ENCODE results near the gene ITPR3. TPM values are rescaled to one million over a fixed set of nuclear protein-coding genes. Genes with fewer than 3 reads are reported as not detected.

ITPR3 gene
- total RNA-seq, 2 experiments from 2014 or later, result 34.8 to 35.1 TPM

DNA sequence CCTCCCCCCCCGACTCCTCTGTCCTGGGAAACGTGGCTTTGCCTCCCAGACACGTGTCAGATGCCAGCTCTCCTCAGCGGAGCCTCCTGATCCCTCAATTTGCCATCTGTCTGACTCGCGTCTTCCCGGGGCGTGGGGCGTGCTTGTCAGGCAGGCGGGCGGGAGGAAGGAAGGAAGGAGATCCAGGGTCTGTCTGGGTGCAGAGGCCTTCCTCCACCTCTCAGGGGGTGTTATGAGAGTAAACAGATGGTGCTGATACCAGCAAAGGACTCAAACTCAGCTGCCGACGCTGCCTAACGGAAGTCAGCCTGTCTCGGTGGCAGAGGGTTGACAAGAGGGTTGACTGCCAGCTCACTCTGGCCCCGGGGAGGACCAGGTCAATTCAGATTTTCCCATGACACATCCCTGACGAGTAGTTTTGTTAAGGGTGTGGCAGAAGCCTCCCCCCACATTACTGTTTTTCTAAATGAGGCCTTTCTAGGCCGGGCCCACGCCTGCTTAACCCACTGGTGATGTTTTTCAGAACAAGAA is 73.3 kb downstream of the ITPR3 start:
- no peaks in the 10 kb centered on the region for H3K27me3 Mint-ChIP-seq (ENCODE audit: low read depth)
- no peaks in the 10 kb centered on the region for H3K9me3 Mint-ChIP-seq
- peak; percentile 86 for DNase-seq
- H3K36me3 Mint-ChIP-seq (ENCODE audit: low read depth), result peaks cover 48% of the 10 kb centered on the region
- peaks cover 80% of the 10 kb centered on the region for H3K4me1 Mint-ChIP-seq (ENCODE audit: low read depth)
- intact Hi-C loops (cut with micrococcal nuclease), result loop anchor here (1.0 to 5.0 kb wide), 4 partner anchors 17 to 303 kb away; partner anchors contain the start of genes KIFC1 and UQCC2
- CTCF ChIA-PET, result interaction anchor here (0.8 to 2.7 kb wide), 6 partner anchors 11 to 115 kb away, joined by 3 to 10 read pairs (median 4); partner anchors contain the start of gene BAK1
- H3K4me3 Mint-ChIP-seq, result peak overlapping the region; percentile 4
- H3K27ac Mint-ChIP-seq, result peak overlapping the region; percentile 86

DNA sequence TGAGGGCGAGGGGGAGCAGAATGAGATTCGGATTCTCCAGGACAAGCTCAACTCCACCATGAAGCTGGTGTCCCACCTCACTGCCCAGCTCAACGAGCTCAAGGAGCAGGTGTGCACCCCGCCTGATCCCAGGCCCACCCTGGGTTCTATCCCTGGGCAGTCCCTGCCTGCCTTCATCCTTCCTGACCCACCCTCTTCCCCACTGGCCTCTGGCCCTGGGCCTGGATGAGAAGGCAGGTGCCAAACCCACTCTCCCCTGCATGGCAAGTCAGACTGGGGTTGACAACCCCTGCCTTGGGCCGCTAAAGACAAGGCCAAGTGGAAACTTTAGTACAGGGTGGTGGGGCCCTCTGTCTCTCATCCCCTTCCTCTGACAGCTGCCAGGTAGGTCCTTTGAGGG is 73.9 kb downstream of the ITPR3 start:
- peaks cover 43% of the 10 kb centered on the region for H3K36me3 Mint-ChIP-seq (ENCODE audit: low read depth)
- H3K27ac Mint-ChIP-seq, result peak overlapping the region; percentile 86
- intact Hi-C loops (cut with micrococcal nuclease), result loop anchor here (1.0 to 5.0 kb wide), 4 partner anchors 16 to 304 kb away; partner anchors contain the start of genes KIFC1 and UQCC2
- H3K4me1 Mint-ChIP-seq (ENCODE audit: low read depth), result peaks cover 82% of the 10 kb centered on the region
- H3K27me3 Mint-ChIP-seq (ENCODE audit: low read depth), result no peaks in the 10 kb centered on the region
- DNase-seq, result no peak
- no peak overlapping the region for H3K4me3 Mint-ChIP-seq
- CTCF ChIA-PET, result interaction anchor here (0.9 to 2.7 kb wide), 5 partner anchors 11 to 110 kb away, joined by 3 to 10 read pairs (median 6); no protein-coding TSS in a partner anchor
- no peaks in the 10 kb centered on the region for H3K9me3 Mint-ChIP-seq

DNA sequence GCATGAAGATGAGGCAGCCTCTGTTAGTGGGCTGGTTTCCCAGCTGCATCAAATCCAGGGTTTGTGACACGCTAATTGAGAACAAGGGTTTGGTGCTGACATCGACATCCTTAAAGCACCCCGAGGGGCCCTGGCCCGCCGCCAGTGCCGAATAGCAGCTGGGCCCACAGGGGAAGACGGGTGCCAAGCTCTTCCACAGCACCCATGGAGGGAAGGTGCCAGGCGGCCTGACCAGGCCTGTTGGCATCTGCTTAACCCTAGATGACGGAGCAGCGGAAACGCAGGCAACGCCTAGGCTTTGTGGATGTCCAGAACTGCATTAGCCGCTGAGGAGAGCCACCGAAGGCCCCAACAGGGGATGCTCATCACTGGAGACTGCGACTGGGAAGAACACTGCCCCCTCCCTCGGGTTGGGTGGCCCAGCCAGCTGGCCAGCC is 74.3 kb downstream of the ITPR3 start:
- no peaks in the 10 kb centered on the region for H3K9me3 Mint-ChIP-seq
- CTCF ChIA-PET, result interaction anchor here (1.6 to 2.7 kb wide), 2 partner anchors 105 to 108 kb away, joined by 6 to 7 read pairs; no protein-coding TSS in a partner anchor

DNA sequence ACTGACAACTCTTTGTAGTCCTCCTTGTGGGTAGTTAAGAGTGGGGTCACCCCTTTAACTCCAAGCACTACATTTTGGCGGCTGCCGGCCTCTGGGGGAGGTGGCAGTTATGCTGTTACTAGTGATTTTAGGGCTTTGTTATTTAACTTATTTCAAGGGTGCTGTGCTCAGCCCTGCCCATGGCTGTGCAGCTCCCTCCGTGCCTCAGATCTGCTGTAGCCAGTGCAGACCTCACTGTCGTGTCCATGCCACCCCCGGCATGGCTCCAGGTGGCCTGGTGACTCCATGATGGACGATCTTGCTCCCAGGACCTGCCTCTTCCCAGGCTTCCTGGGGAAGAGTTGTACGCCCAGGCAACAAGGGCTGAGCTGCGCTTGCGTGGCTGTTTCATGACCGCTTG is 75.0 kb downstream of the ITPR3 start:
- no peak overlapping the region for H3K4me3 Mint-ChIP-seq
- H3K9me3 Mint-ChIP-seq, result no peaks in the 10 kb centered on the region
- no peak for DNase-seq
- H3K36me3 Mint-ChIP-seq (ENCODE audit: low read depth), result peaks cover 43% of the 10 kb centered on the region
- intact Hi-C loops (cut with micrococcal nuclease), result no loop called here
- CTCF ChIA-PET, result interaction anchor here (1.6 to 2.7 kb wide), 2 partner anchors 106 to 109 kb away, joined by 6 to 7 read pairs; no protein-coding TSS in a partner anchor
- peak overlapping the region; percentile 86 for H3K27ac Mint-ChIP-seq
- peaks cover 86% of the 10 kb centered on the region for H3K4me1 Mint-ChIP-seq (ENCODE audit: low read depth)
- no peaks in the 10 kb centered on the region for H3K27me3 Mint-ChIP-seq (ENCODE audit: low read depth)

More for the DNA sequence above, 74.3 kb downstream of the ITPR3 start:
- H3K27ac Mint-ChIP-seq, result peak overlapping the region; percentile 86
- no peak overlapping the region for H3K4me3 Mint-ChIP-seq
- peaks cover 48% of the 10 kb centered on the region for H3K36me3 Mint-ChIP-seq (ENCODE audit: low read depth)
- no peak for DNase-seq
- H3K4me1 Mint-ChIP-seq (ENCODE audit: low read depth), result peaks cover 86% of the 10 kb centered on the region
- intact Hi-C loops (cut with micrococcal nuclease), result no loop called here
- no peaks in the 10 kb centered on the region for H3K27me3 Mint-ChIP-seq (ENCODE audit: low read depth)

DNA sequence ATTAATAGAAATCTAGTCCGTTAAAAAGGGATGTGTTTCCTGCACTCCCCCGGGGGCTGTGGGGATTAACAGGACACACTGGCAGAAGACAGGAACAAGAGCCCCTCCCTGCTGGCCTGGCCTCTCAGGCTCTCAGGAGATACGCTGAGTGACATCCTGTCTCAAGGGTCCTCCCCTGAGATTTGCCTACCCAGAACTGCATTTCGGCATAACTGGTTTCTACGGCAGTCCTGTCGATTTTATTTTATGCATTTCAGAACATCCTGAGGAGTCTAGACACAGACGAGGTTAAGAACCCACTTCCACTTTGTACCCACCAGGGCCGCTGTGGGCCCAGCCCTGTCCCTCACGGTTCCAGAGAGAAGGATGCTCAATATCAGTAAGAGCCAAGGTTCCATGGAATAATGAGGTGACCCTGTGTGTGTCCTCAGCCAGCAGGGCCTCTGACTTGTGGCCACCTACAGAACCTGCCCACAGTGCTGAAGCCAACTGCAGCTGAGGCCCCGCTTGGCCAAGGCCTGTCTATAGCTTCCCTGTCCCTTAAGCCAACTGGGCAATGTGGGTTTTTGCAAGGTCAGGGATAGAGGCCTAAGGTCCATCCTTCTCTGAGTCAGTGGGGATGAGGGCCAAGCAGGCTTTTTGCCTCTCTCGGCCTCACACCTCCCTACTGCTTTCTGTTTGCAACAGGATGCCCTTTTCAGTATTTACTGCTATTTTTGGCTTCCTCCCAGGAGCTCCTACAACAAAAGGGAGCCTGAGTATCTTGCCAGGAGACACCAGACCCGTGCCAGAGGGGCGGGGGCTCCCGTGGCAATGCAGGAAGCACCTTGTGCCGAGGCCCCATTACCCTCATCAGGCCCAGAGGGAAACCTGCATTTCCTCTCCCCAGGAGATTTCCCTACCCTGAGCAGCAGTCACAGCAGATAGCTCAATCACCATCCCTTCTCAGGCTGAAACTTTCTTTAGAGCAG is 75.7 kb downstream of the ITPR3 start:
- Mint-ChIP-seq H3K4me1 (ENCODE audit: low read depth) (peaks cover 84% of the 10 kb centered on the region), H3K4me3 (peak overlapping the region; percentile 27), H3K27me3 (ENCODE audit: low read depth) (no peaks in the 10 kb centered on the region), H3K9me3 (no peaks in the 10 kb centered on the region), H3K36me3 (ENCODE audit: low read depth) (peaks cover 41% of the 10 kb centered on the region), H3K27ac (peak overlapping the region; percentile 86)
- CTCF ChIA-PET, result interaction anchor here (0.8 to 1.7 kb wide), 5 partner anchors 12 to 112 kb away, joined by 4 to 10 read pairs (median 5); no protein-coding TSS in a partner anchor
- intact Hi-C loops (cut with micrococcal nuclease), result no loop called here
- peak; percentile 57 for DNase-seq

GRCh38 chr6:33697845-33698244 is 76.7 kb downstream of the ITPR3 start:
- Mint-ChIP-seq H3K27ac (peak overlapping the region; percentile 86), H3K9me3 (no peaks in the 10 kb centered on the region), H3K4me1 (ENCODE audit: low read depth) (peaks cover 76% of the 10 kb centered on the region), H3K27me3 (ENCODE audit: low read depth) (no peaks in the 10 kb centered on the region), H3K36me3 (ENCODE audit: low read depth) (peaks cover 37% of the 10 kb centered on the region), H3K4me3 (no peak overlapping the region)
- intact Hi-C loops (cut with micrococcal nuclease), result no loop called here
- no peak for DNase-seq
- CTCF ChIA-PET, result interaction anchor here (0.8 to 1.7 kb wide), 5 partner anchors 11 to 113 kb away, joined by 4 to 10 read pairs (median 5); no protein-coding TSS in a partner anchor

DNA sequence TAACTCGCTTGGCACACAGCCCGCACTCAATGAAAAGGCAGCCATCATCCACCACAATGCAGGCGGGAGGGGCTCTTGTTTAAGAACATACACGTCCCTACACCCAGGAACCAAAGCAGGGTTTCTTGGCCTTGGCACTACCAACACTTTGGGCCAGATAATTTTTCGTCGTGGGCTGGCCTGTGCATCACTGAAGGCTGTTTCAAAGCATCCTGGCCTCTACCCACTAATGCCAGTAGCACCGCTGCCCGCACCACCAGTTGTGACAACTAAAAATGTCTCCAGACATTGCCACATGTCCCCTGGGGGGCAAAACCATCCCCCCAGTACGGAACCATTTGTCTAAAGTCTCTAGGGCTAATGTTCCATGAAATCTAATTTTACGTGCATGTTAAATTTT is 77.4 kb downstream of the ITPR3 start:
- Mint-ChIP-seq H3K36me3 (ENCODE audit: low read depth) (peaks cover 35% of the 10 kb centered on the region), H3K4me3 (no peak overlapping the region), H3K4me1 (ENCODE audit: low read depth) (peaks cover 69% of the 10 kb centered on the region), H3K27ac (peak overlapping the region; percentile 8), H3K9me3 (no peaks in the 10 kb centered on the region), H3K27me3 (ENCODE audit: low read depth) (no peaks in the 10 kb centered on the region)
- CTCF ChIA-PET, result interaction anchor here (1.3 kb wide), 1 partner anchor 13 kb away, joined by 3 read pairs; the partner anchor contains the start of gene UQCC2
- no peak for DNase-seq
- intact Hi-C loops (cut with micrococcal nuclease), result no loop called here

- Mint-ChIP-seq H3K27ac (peak overlapping the region; percentile 53), H3K4me1 (ENCODE audit: low read depth) (peaks cover 63% of the 10 kb centered on the region), H3K4me3 (no peak overlapping the region), H3K27me3 (ENCODE audit: low read depth) (no peaks in the 10 kb centered on the region), H3K9me3 (no peaks in the 10 kb centered on the region), H3K36me3 (ENCODE audit: low read depth) (peaks cover 35% of the 10 kb centered on the region)
- DNase-seq, result no peak
- CTCF ChIA-PET, result interaction anchor here (1.3 kb wide), 1 partner anchor 12 kb away, joined by 3 read pairs; the partner anchor contains the start of gene UQCC2
- intact Hi-C loops (cut with micrococcal nuclease), result no loop called here
These were observed 78.0 kb downstream of the ITPR3 start for GRCh38 chr6:33699131-33699530.

GRCh38 chr6:33699739-33700138 is 78.6 kb downstream of the ITPR3 start:
- Mint-ChIP-seq H3K27ac (peak overlapping the region; percentile 53), H3K4me1 (ENCODE audit: low read depth) (peaks cover 57% of the 10 kb centered on the region), H3K27me3 (ENCODE audit: low read depth) (no peaks in the 10 kb centered on the region), H3K36me3 (ENCODE audit: low read depth) (peaks cover 31% of the 10 kb centered on the region), H3K9me3 (no peaks in the 10 kb centered on the region), H3K4me3 (no peak overlapping the region)
- DNase-seq, result no peak
- intact Hi-C loops (cut with micrococcal nuclease), result loop anchor here (1.0 to 2.0 kb wide), 4 partner anchors 67 to 114 kb away; partner anchors contain the start of gene ITPR3
- CTCF ChIA-PET, result interaction anchor here (1.3 to 2.6 kb wide), 7 partner anchors 9 to 115 kb away, joined by 3 to 31 read pairs (median 5); partner anchors contain the start of gene UQCC2

DNA sequence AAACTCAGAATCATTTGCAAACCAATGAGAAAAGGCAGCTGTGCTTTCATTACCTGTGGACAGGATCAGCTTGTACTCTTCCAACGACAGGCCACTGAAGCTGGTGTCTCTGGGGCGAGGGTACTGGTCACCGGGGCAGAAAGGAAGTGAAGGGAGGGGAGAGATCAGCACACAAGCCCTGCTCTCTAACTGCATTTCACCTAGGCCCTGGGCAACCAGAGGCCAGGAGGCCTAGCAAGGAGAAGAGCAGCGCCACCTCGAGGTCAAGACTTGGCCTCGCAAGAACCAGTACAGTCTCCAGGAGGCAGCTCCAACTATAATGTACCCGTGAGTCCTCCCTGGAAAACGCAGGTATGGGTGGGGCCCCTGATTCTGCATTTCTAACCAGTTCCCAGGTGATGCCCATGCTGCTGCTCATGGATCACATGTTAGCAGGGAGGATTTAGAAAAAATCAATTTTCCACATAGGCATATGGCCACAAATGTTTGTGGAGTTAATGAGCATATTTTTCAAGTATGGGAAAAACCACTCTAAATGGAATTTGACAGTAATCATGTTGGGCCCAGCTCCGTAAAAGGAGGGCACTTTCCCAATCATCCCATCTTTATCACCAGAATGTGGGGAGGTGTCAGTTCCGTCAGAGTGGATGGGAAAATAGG is 79.4 kb downstream of the ITPR3 start:
- Mint-ChIP-seq H3K36me3 (ENCODE audit: low read depth) (peaks cover 27% of the 10 kb centered on the region), H3K27ac (peak overlapping the region; percentile 26), H3K27me3 (ENCODE audit: low read depth) (no peaks in the 10 kb centered on the region), H3K4me1 (ENCODE audit: low read depth) (peaks cover 49% of the 10 kb centered on the region), H3K9me3 (no peaks in the 10 kb centered on the region), H3K4me3 (no peak overlapping the region)
- DNase-seq, result peak; percentile 89
- CTCF ChIA-PET, result interaction anchor here (0.8 to 2.6 kb wide), 13 partner anchors 9 to 246 kb away, joined by 3 to 31 read pairs (median 4); partner anchors contain the start of genes BAK1, UQCC2 and ZBTB9
- intact Hi-C loops (cut with micrococcal nuclease), result loop anchor here (1.0 to 2.0 kb wide), 4 partner anchors 68 to 115 kb away; partner anchors contain the start of gene ITPR3

DNA sequence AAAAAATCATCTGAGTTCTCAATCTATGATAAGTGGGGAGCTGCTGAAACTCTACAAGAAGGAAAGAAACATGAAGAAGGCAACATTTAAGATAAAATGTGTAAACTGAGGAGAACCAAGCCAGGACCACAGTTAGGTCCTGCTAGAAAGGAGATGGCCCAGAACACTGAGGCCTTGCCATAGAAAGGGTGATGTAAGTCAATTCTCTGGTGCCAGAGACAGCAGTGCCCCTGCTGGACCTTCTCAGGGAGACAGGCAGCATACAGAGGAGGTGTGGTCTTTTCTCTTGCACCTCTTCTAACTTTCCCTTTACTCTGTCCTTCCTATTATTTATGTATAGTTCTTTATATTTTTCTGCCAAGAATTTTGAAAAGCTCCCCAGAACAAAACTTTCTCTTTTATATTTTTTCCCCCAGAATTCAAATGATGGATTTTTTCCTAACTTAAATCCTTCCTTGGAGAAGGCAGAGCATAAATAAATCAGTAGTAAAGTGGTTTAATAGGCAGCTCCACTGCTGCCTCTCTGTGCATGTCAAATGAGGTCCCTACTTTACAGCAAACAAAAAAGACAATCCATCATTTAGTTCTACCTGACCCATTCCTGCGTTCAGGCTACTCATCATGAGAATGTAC is 81.3 kb downstream of the ITPR3 start:
- Mint-ChIP-seq H3K4me1 (ENCODE audit: low read depth) (peaks cover 36% of the 10 kb centered on the region), H3K27ac (no peak overlapping the region), H3K27me3 (ENCODE audit: low read depth) (no peaks in the 10 kb centered on the region), H3K9me3 (no peaks in the 10 kb centered on the region), H3K4me3 (no peak overlapping the region), H3K36me3 (ENCODE audit: low read depth) (peaks cover 18% of the 10 kb centered on the region)
- no peak for DNase-seq
- intact Hi-C loops (cut with micrococcal nuclease), result no loop called here
- CTCF ChIA-PET, result interaction anchor here (0.7 to 2.6 kb wide), 3 partner anchors 12 to 118 kb away, joined by 3 to 13 read pairs (median 3); no protein-coding TSS in a partner anchor

Measured in activated naive CD4-positive, alpha-beta T cell treated with anti-CD3 and anti-CD28 coated beads for 36 hours (primary cell).